DND-41 (cell line): ENCODE data around the gene COG7.

Experiments used
- CTCF ChIP-seq: IDR thresholded peaks from 2 replicates; pipeline ENCODE4 v1.5.1; 2012; ENCODE audit warnings: borderline replicate concordance, low read length, moderate library complexity, mild to moderate bottlenecking; ENCODE audit not compliant: poor library complexity, severe bottlenecking; ENCODE audit errors: extremely low read depth
- EZH2 ChIP-seq: IDR thresholded peaks from 3 replicates; pipeline ENCODE4 v1.6.1; 2012; ENCODE audit warnings: borderline replicate concordance, low read depth, mild to moderate bottlenecking, moderate library complexity, low read length, inconsistent platforms; ENCODE audit not compliant: severe bottlenecking

GRCh38 chr16:23343643-23344612 lies 109.1 kb downstream of the COG7 start:
- no peak for TF ChIP-seq CTCF
- no peak for TF ChIP-seq EZH2
